Mesenchymal stem cell (in vitro differentiated cells and primary cell): ENCODE data around the gene MYO9B.

Experiments
- DNase-seq: peaks from one replicate; pipeline ENCODE4 v3.0.0-alpha.2; 2013
- H2AFZ ChIP-seq: one replicate; pipeline ENCODE4 v1.6.1; 2013; ENCODE audit warnings: low read depth, mild to moderate bottlenecking, control low read depth, inconsistent platforms, low read length, moderate library complexity
- H2AK5ac ChIP-seq: 2 replicates; pipeline ENCODE4 v1.6.1; 2013; ENCODE audit warnings: low read length, moderate library complexity, mild to moderate bottlenecking, inconsistent platforms; ENCODE audit not compliant: severe bottlenecking
- H2BK120ac ChIP-seq: one replicate; pipeline ENCODE4 v1.6.1; 2013; ENCODE audit warnings: low read depth, mild to moderate bottlenecking, inconsistent platforms, low read length, moderate library complexity
- H2BK12ac ChIP-seq, 2 experiments: one replicate each; pipeline ENCODE4 v1.6.1; 2013; ENCODE audit warnings: inconsistent platforms in 2 of 2, low read length in 2 of 2, mild to moderate bottlenecking in 2 of 2, moderate library complexity in 2 of 2, control low read depth in 1 of 2
- H2BK15ac ChIP-seq: one replicate; pipeline ENCODE4 v1.6.1; 2013; ENCODE audit warnings: mild to moderate bottlenecking, low read depth, inconsistent platforms; ENCODE audit not compliant: poor library complexity, severe bottlenecking
- H2BK5ac ChIP-seq: 2 replicates; pipeline ENCODE4 v1.6.1; 2013; ENCODE audit warnings: low read depth, mild to moderate bottlenecking, low read length, control low read depth, inconsistent platforms; ENCODE audit not compliant: poor library complexity, severe bottlenecking
- H3K14ac ChIP-seq, 2 experiments: one replicate each; pipeline ENCODE4 v1.6.1; 2013; ENCODE audit warnings: inconsistent platforms in 2 of 2, low read length in 2 of 2, control low read depth in 1 of 2, mild to moderate bottlenecking in 1 of 2, moderate library complexity in 1 of 2
- H3K18ac ChIP-seq, 2 experiments: one replicate each; pipeline ENCODE4 v1.6.1; 2013; ENCODE audit warnings: inconsistent platforms in 2 of 2, low read length in 2 of 2, control low read depth in 1 of 2, low read depth in 1 of 2, mild to moderate bottlenecking in 1 of 2
- H3K23ac ChIP-seq, 2 experiments: one replicate each; pipeline ENCODE4 v1.6.1; 2013; ENCODE audit warnings: inconsistent platforms in 2 of 2, low read length in 2 of 2, mild to moderate bottlenecking in 2 of 2, moderate library complexity in 2 of 2, control low read depth in 1 of 2
- H3K27ac ChIP-seq: 2 replicates; pipeline ENCODE4 v1.5.1; 2013; ENCODE audit warnings: mild to moderate bottlenecking, moderate library complexity, low read length, control low read depth, inconsistent platforms; ENCODE audit not compliant: poor library complexity, severe bottlenecking
- H3K27me3 ChIP-seq, 2 experiments: 2 replicates each; pipeline versions ENCODE4 v1.6.1 to v1.7.0; 2013; ENCODE audit warnings: low read length in 2 of 2, mild to moderate bottlenecking in 2 of 2, moderate library complexity in 2 of 2, control low read depth in 1 of 2, inconsistent platforms in 1 of 2; ENCODE audit not compliant: control insufficient read depth in 1 of 2, insufficient read depth in 1 of 2
- H3K36me3 ChIP-seq, 2 experiments: 2 replicates each; pipeline versions ENCODE4 v1.6.1 to v1.7.0; 2013; ENCODE audit warnings: low read length in 2 of 2, control low read depth in 1 of 2, inconsistent platforms in 1 of 2, low read depth in 1 of 2, mild to moderate bottlenecking in 1 of 2; ENCODE audit not compliant: insufficient read depth in 2 of 2, control insufficient read depth in 1 of 2
- H3K4ac ChIP-seq, 2 experiments: one replicate each; pipeline ENCODE4 v1.6.1; 2013; ENCODE audit warnings: inconsistent platforms in 2 of 2, low read length in 2 of 2, mild to moderate bottlenecking in 2 of 2, moderate library complexity in 2 of 2, control low read depth in 1 of 2, low read depth in 1 of 2
- H3K4me1 ChIP-seq: 2 replicates; pipeline ENCODE4 v1.6.1; 2013; ENCODE audit warnings: low read depth, low read length, control low read depth; ENCODE audit not compliant: control insufficient read depth, insufficient read depth
- H3K4me2 ChIP-seq: 2 replicates; pipeline ENCODE4 v1.6.1; 2013; ENCODE audit warnings: low read length, mild to moderate bottlenecking, inconsistent platforms; ENCODE audit not compliant: poor library complexity, severe bottlenecking
- H3K4me3 ChIP-seq, 2 experiments: 2 replicates each; pipeline versions ENCODE4 v1.5.1 to v1.7.0; 2013; ENCODE audit warnings: low read length in 2 of 2, mild to moderate bottlenecking in 2 of 2, control low read depth in 1 of 2, low read depth in 1 of 2; ENCODE audit not compliant: insufficient read depth in 1 of 2
- H3K79me1 ChIP-seq: replicated peaks from 2 replicates; pipeline ENCODE4 v1.6.1; 2013; ENCODE audit warnings: mild to moderate bottlenecking, control low read depth, low read length, inconsistent platforms; ENCODE audit not compliant: poor library complexity, severe bottlenecking
- H3K9ac ChIP-seq: 2 replicates; pipeline ENCODE4 v1.7.0; 2013; ENCODE audit warnings: mild to moderate bottlenecking, low read length, moderate library complexity
- H3K9me3 ChIP-seq: 2 replicates; pipeline ENCODE4 v1.7.0; 2013; ENCODE audit warnings: mild to moderate bottlenecking, low read length; ENCODE audit not compliant: control insufficient read depth
- H4K8ac ChIP-seq: one replicate; pipeline ENCODE4 v1.6.1; 2013; ENCODE audit warnings: inconsistent platforms, mild to moderate bottlenecking, low read length, moderate library complexity
- H4K91ac ChIP-seq: one replicate; pipeline ENCODE4 v1.6.1; 2013; ENCODE audit warnings: mild to moderate bottlenecking, low read length, inconsistent platforms
- WGBS: methylation state at CpG from one replicate; pipeline ENCODE4 v1.1.7; 2013; ENCODE audit warnings: mixed read lengths; 5-methylcytosine and 5-hydroxymethylcytosine counted together

MYO9B gene

DNA sequence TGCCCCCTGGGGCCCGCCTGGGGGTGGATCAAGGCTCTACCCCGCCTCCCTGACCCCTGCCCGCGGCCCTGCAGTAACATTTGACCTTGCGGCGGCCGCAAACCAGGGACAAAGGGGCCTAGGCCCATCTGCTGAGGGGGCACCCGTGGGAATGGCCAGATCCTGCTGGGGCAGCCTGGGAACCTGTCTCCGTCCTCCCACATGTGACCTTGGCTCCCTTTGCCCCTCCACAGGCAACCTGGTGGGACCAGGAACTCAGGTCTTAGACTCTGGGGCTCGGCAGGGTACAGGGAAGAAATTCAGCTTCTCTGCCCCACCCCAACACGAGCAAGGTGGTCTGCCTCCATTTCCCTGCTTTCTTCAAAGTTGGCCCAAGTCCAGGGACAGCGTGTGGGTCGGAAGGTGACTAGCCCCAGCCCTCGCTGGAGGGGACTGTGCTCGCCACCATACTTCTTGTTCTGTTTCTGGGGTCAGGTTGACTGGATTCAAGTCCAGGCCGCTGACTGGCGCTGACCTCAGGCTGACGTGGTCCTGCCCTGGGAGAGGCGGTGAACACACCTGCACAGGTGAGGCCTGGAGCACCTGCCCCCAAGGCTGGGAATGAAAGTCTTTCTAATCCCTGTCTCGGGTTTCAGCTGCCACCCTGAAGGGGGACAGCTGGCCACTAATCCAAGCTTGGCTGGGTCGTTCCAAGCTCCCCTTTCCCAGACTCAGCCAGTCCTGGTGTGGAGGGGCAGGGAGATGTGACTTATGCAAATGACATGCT, 172.6 kb downstream of the MYO9B start:
- Histone ChIP-seq H2BK12ac (peak overlapping the region; percentile 69 to 100), H2BK5ac (peak overlapping the region; percentile 35), H2AK5ac (peak overlapping the region; percentile 94), H3K79me1 (no peaks in the 10 kb centered on the region), H3K27ac (no peak overlapping the region), H2AFZ (peak overlapping the region; percentile 43), H3K4me2 (no peak overlapping the region), H4K8ac (peak overlapping the region; percentile 91), H3K4me3 (no peak overlapping the region), H4K91ac (peak overlapping the region; percentile 97), H3K9ac (no peak overlapping the region), H3K36me3 (no peaks in the 10 kb centered on the region), H3K9me3 (no peaks in the 10 kb centered on the region), H2BK120ac (peak overlapping the region; percentile 91), H3K23ac (peak overlapping the region in 1 of 2 experiments; percentile 30), H3K4me1 (peaks cover 35% of the 10 kb centered on the region), H3K27me3 (no peaks in the 10 kb centered on the region), H3K18ac (peak overlapping the region; percentile 85 to 89), H2BK15ac (peak overlapping the region; percentile 60), H3K4ac (peak overlapping the region; percentile 72 to 95), H3K14ac (peak overlapping the region in 1 of 2 experiments; percentile 77)
- 57% methylated on average over 21 of the region's 21 CpGs for WGBS
- DNase-seq, result peak; percentile 32

DNA sequence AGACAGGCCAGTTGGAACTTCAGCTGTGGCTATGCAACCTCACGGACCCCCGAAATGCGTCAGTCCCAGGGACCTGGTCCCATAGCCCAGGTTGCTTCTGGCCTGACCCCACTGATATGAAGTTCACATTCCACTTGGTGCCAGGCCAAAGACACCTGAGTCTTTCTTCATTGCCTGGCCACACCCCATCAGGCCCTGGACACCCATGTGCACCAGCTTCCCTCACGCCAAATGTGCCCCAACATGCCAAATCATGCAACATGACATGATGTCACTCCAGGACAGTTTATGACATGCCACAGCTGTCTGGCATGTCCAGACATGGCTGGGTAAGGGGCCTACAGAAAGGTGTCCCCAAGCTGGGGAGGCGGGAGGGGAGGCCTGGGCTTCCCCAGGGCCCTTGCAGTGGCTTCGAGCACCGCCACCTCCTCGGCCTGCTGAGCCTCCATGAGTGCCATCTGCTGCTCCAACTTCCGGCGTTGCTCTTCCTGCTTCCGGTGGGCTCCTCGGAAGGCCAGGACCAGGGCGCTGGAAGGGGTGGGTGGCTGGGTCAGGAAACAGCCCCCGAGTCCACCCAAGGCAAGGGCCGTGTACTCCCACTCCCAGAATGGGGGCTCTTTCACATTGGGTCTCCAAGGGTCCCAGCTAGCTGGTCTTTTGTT, 174.4 kb downstream of the MYO9B start:
- WGBS, result 95% methylated on average over 15 of the region's 15 CpGs
- Histone ChIP-seq H3K9ac (no peak overlapping the region), H2AK5ac (no peak overlapping the region), H2BK5ac (no peak overlapping the region), H2BK12ac (peak overlapping the region; percentile 31 to 46), H3K18ac (peak overlapping the region; percentile 8 to 40), H3K36me3 (no peaks in the 10 kb centered on the region), H3K4ac (peak overlapping the region in 1 of 2 experiments; percentile 43), H3K9me3 (no peaks in the 10 kb centered on the region), H3K4me1 (peaks cover 33% of the 10 kb centered on the region), H2BK120ac (peak overlapping the region; percentile 13), H3K79me1 (no peaks in the 10 kb centered on the region), H4K91ac (peak overlapping the region; percentile 87), H3K27ac (no peak overlapping the region), H3K14ac (no peak overlapping the region), H3K4me2 (no peak overlapping the region), H2AFZ (no peak overlapping the region), H3K27me3 (peaks cover 0 to 3% of the 10 kb centered on the region in 2 experiments), H4K8ac (peak overlapping the region; percentile 29), H3K4me3 (no peak overlapping the region), H3K23ac (no peak overlapping the region), H2BK15ac (no peak overlapping the region)
- DNase-seq, result no peak

DNA sequence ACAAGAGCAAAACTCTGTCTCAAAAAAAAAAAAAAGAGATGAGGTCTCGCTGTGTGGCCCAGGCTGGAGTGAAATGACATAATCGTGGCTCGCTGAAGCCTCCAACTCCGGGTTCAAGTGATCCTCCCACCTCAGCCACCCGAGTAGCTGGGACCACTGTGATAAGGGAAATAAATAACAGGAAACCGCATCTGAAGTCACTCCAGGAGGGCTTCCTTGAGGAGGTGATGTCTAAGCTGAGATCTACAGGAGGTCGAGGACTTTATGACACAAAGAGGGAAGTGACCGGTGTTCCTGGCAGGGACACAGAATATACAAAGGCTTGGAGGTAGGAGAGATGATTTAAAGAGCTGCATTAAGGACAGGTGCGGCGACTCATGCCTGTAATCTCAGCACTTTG, 179.1 kb downstream of the MYO9B start:
- no peak overlapping the region for H2AK5ac ChIP-seq
- H2BK5ac ChIP-seq, result no peak overlapping the region
- H3K4ac ChIP-seq, result no peak overlapping the region
- H3K27ac ChIP-seq, result no peak overlapping the region
- H3K79me1 ChIP-seq, result no peaks in the 10 kb centered on the region
- no peak overlapping the region for H3K9ac ChIP-seq
- H3K18ac ChIP-seq, result no peak overlapping the region
- no peak overlapping the region for H3K4me3 ChIP-seq
- H2BK15ac ChIP-seq, result no peak overlapping the region
- no peak for DNase-seq
- no peak overlapping the region for H3K14ac ChIP-seq
- H2BK12ac ChIP-seq, result no peak overlapping the region
- no peak overlapping the region for H4K91ac ChIP-seq
- H3K4me2 ChIP-seq, result no peak overlapping the region
- H3K23ac ChIP-seq, result no peak overlapping the region
- no peak overlapping the region for H2BK120ac ChIP-seq
- H3K36me3 ChIP-seq, result no peaks in the 10 kb centered on the region
- H4K8ac ChIP-seq, result no peak overlapping the region
- WGBS, result 88% methylated on average over 10 of the region's 10 CpGs
- H3K4me1 ChIP-seq, result peaks cover 11% of the 10 kb centered on the region
- H3K27me3 ChIP-seq, result peaks cover 0 to 10% of the 10 kb centered on the region in 2 experiments
- peaks cover 6% of the 10 kb centered on the region for H3K9me3 ChIP-seq
- H2AFZ ChIP-seq, result no peak overlapping the region

DNA sequence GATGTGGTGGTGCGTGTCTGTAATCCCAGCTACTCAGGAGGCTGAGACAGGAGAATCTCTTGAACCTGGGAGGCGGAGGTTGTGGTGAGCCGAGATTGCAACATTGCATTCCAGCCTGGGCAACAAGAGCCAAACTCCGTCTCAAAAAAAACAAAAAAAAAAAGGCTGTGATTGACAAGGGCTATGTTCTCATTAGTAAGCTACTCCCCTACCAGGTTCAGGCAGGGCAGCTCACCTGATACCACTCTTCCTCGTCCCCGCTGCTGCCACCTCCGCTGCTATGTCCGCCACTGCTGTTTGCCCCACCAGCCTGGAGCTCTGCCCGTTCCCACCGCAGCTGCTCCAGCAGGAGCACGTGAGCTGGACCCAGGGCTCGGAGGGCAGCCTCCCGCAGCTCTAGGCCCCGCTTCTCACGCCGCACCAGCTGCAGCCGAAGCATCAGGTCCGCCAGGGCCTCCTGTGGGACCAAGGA, 179.6 kb downstream of the MYO9B start:
- Histone ChIP-seq H3K27ac (no peak overlapping the region), H2BK120ac (no peak overlapping the region), H3K4me3 (no peak overlapping the region), H3K27me3 (peaks cover 0 to 10% of the 10 kb centered on the region in 2 experiments), H3K79me1 (no peaks in the 10 kb centered on the region), H3K18ac (no peak overlapping the region), H3K4ac (no peak overlapping the region), H3K4me2 (no peak overlapping the region), H3K4me1 (peaks cover 6% of the 10 kb centered on the region), H3K9me3 (peaks cover 10% of the 10 kb centered on the region), H3K23ac (no peak overlapping the region), H2BK15ac (peak overlapping the region; percentile 6), H2BK12ac (no peak overlapping the region), H3K9ac (no peak overlapping the region), H3K14ac (no peak overlapping the region), H4K8ac (no peak overlapping the region), H3K36me3 (no peaks in the 10 kb centered on the region), H2AFZ (no peak overlapping the region), H4K91ac (no peak overlapping the region), H2AK5ac (no peak overlapping the region), H2BK5ac (no peak overlapping the region)
- WGBS, result 82% methylated on average over 18 of the region's 18 CpGs
- DNase-seq, result no peak
